ENCODE measurements around the gene P2RX3.

The P2RX3 gene

DNA sequence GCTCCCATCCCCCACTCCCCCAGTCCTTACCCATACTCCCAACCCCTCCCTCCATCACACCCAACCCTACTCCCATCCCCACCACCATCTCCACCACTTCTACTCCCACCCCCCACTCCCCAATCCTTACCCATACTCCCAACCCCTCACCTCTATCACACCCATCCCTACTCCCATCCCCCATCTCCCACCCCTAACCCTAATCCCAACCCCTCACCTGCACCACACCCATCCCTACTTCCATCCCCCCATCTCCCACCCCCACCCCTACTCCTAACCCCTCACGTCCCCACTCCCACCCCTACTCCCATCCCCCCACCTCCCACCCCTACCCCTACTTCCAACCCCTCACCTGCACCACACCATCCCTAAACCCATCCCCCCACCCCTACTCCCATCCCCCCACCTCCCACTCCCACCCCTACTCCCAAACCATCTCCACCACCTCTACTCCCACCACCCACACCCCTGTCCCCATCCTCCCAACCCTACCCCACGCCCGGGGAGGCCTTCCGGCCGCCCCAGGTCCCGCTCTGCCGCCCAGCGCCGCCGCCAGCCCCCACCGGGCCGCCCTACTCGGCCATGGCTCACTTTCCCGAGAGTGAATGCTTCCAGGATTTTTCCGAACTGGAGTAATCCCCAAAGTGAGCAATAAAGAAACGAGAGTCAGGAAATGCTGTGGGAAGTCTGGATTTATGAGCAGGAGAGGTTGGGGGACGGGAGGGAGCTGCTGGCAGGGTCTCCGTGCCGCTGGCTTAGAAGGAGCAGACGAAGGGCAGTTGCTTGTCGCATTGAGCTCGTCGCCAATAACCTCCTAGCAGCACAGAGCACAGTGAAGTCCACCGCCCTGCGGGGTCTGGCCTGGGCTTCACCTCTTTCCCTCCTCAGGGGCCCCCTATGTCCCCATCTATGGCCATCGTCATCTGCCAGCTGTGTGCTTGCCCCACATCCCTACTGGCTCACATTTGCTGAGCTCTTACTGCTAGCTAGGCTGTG lies 38.2 kb downstream of the P2RX3 start:
- Histone ChIP-seq H3K9ac (ENCODE audit: low read length in 5 of 5) (no peak overlapping the region), H3K27me3 (ENCODE audit: control insufficient read depth in 5 of 5, insufficient read depth in 4 of 5, low read length in 5 of 5) (peaks cover 0 to 13% (median 6%) of the 10 kb centered on the region in 5 donors), H3K9me3 (ENCODE audit: control insufficient read depth in 5 of 5, low read length in 5 of 5) (no peaks in the 10 kb centered on the region), H3K36me3 (ENCODE audit: control insufficient read depth in 5 of 5, insufficient read depth in 5 of 5, low read length in 5 of 5) (no peaks in the 10 kb centered on the region), H3K4me1 (ENCODE audit: control insufficient read depth in 5 of 5, insufficient read depth in 5 of 5, low read length in 5 of 5) (peaks cover 0 to 23% (median 5%) of the 10 kb centered on the region in 5 donors), H3K4me3 (ENCODE audit: low read depth in 1 of 5, low read length in 5 of 5) (no peak overlapping the region), H3K27ac (ENCODE audit: low read depth, low read length) (no peak overlapping the region)

DNA sequence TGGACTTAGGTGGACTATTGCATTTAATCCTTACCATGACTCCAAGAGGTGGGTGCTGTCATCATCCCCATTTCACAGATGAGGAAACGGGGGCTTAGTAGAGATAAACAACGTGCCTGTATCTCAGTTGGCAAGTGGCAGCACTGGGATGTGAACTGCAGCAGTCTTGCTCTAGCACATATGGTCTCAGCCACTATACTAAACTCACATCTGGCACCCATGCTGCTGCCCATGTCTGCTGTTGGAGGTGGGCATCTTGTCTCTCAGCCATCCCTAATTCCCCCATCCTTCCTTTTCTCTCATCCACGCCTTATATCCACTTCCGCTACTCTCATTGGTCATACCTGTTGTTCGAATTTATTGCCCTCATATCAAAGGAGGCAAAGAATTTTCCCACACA lies 39.0 kb downstream of the P2RX3 start:
- Histone ChIP-seq H3K27ac (ENCODE audit: low read depth, low read length) (no peak overlapping the region), H3K36me3 (ENCODE audit: control insufficient read depth in 5 of 5, insufficient read depth in 5 of 5, low read length in 5 of 5) (no peaks in the 10 kb centered on the region), H3K9me3 (ENCODE audit: control insufficient read depth in 5 of 5, low read length in 5 of 5) (no peaks in the 10 kb centered on the region), H3K27me3 (ENCODE audit: control insufficient read depth in 5 of 5, insufficient read depth in 4 of 5, low read length in 5 of 5) (peaks cover 0 to 13% (median 6%) of the 10 kb centered on the region in 5 donors), H3K4me3 (ENCODE audit: low read depth in 1 of 5, low read length in 5 of 5) (no peak overlapping the region), H3K9ac (ENCODE audit: low read length in 5 of 5) (no peak overlapping the region), H3K4me1 (ENCODE audit: control insufficient read depth in 5 of 5, insufficient read depth in 5 of 5, low read length in 5 of 5) (peaks cover 0 to 23% (median 5%) of the 10 kb centered on the region in 5 donors)

DNA sequence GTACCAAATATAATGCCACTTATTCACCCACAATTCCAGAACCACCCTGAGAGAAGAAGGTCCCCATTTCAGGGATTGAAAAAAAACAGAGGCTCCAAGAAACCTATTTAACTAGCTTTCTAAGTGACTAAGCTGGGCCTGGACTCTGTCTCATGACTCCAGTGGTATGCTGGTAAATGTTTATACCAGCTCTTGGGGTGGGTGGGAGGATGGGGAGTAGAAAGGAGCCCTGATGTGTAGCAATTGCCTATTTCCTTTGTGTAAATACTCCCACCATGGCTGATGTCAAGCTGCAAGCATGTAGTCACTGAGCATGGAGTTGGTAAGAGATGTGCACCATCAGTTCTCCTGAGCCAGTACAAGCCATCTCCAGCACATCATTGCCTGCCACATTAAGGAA lies 40.0 kb downstream of the P2RX3 start:
- Histone ChIP-seq H3K4me1 (ENCODE audit: control insufficient read depth in 5 of 5, insufficient read depth in 5 of 5, low read length in 5 of 5) (peaks cover 0 to 12% (median 0%) of the 10 kb centered on the region in 5 donors), H3K9me3 (ENCODE audit: control insufficient read depth in 5 of 5, low read length in 5 of 5) (no peaks in the 10 kb centered on the region), H3K36me3 (ENCODE audit: control insufficient read depth in 5 of 5, insufficient read depth in 5 of 5, low read length in 5 of 5) (no peaks in the 10 kb centered on the region), H3K4me3 (ENCODE audit: low read depth in 1 of 5, low read length in 5 of 5) (no peak overlapping the region), H3K27ac (ENCODE audit: low read depth, low read length) (no peak overlapping the region), H3K9ac (ENCODE audit: low read length in 5 of 5) (no peak overlapping the region), H3K27me3 (ENCODE audit: control insufficient read depth in 5 of 5, insufficient read depth in 4 of 5, low read length in 5 of 5) (peaks cover 0 to 13% (median 6%) of the 10 kb centered on the region in 5 donors)

DNA sequence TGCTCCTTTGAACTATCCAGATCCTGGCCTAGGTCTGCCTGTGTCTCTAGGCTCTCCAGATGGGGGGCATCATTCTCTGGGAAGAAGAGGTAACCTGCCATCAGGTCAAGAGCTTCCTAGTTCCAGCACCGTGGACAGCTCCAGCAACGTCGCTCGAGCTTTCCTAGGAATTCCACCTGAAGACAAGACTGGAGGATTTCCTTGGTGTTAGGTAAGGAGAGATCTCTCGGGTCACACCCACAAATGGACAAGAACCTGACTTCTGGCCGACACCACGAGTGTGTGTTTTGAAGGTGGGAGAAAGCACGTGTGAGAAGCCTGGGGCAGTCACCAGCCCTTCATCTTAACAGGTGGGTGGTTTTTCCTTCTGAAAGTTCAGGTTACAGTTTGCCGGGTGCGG lies 41.6 kb downstream of the P2RX3 start:
- Histone ChIP-seq H3K27ac (ENCODE audit: low read depth, low read length) (no peak overlapping the region), H3K27me3 (ENCODE audit: control insufficient read depth in 5 of 5, insufficient read depth in 4 of 5, low read length in 5 of 5) (peaks cover 0 to 13% (median 6%) of the 10 kb centered on the region in 5 donors), H3K36me3 (ENCODE audit: control insufficient read depth in 5 of 5, insufficient read depth in 5 of 5, low read length in 5 of 5) (no peaks in the 10 kb centered on the region), H3K9ac (ENCODE audit: low read length in 5 of 5) (no peak overlapping the region), H3K9me3 (ENCODE audit: control insufficient read depth in 5 of 5, low read length in 5 of 5) (no peaks in the 10 kb centered on the region), H3K4me3 (ENCODE audit: low read depth in 1 of 5, low read length in 5 of 5) (no peak overlapping the region), H3K4me1 (ENCODE audit: control insufficient read depth in 5 of 5, insufficient read depth in 5 of 5, low read length in 5 of 5) (peaks cover 0 to 9% (median 0%) of the 10 kb centered on the region in 5 donors)

DNA sequence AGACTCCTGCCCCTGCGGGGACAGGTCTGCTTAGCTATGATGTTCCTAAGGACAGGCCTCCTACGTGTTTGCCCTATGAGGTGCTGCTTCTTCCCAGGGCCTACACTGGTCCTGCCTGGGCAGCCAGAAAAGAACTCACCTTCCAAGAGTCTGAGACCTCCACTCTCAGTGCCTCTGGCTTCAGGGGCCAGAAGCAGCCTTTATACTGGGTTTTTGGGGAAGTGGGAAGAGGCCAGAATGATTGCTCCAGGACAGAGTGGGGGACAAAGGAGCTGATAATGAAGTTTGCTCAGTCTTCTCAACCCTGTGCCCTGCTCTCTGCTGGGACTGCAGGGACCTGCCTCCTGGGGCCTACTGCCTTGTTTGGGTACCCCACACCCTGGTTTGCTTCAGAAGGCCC lies 42.8 kb downstream of the P2RX3 start, which contains the start of gene PRG3:
PRG3 (minus strand) TSS at position 176 of the 400 bp plus-strand sequence. CDS start 442 bp downstream, outside the sequence.
- H3K9me3 ChIP-seq (ENCODE audit: control insufficient read depth in 5 of 5, low read length in 5 of 5): no peaks in the 10 kb centered on the region
- no peak within 1 kb of the TSS for H3K27ac ChIP-seq (ENCODE audit: low read depth, low read length)
- no peak within 1 kb of the TSS for H3K4me3 ChIP-seq (ENCODE audit: low read depth in 1 of 5, low read length in 5 of 5)
- no peak within 1 kb of the TSS for H3K9ac ChIP-seq (ENCODE audit: low read length in 5 of 5)
- peaks cover 0 to 13% (median 6%) of the 10 kb centered on the region in 5 donors for H3K27me3 ChIP-seq (ENCODE audit: control insufficient read depth in 5 of 5, insufficient read depth in 4 of 5, low read length in 5 of 5)
- H3K4me1 ChIP-seq (ENCODE audit: control insufficient read depth in 5 of 5, insufficient read depth in 5 of 5, low read length in 5 of 5): no peaks in the 10 kb centered on the region
- H3K36me3 ChIP-seq (ENCODE audit: control insufficient read depth in 5 of 5, insufficient read depth in 5 of 5, low read length in 5 of 5): no peaks in the 10 kb centered on the region

DNA sequence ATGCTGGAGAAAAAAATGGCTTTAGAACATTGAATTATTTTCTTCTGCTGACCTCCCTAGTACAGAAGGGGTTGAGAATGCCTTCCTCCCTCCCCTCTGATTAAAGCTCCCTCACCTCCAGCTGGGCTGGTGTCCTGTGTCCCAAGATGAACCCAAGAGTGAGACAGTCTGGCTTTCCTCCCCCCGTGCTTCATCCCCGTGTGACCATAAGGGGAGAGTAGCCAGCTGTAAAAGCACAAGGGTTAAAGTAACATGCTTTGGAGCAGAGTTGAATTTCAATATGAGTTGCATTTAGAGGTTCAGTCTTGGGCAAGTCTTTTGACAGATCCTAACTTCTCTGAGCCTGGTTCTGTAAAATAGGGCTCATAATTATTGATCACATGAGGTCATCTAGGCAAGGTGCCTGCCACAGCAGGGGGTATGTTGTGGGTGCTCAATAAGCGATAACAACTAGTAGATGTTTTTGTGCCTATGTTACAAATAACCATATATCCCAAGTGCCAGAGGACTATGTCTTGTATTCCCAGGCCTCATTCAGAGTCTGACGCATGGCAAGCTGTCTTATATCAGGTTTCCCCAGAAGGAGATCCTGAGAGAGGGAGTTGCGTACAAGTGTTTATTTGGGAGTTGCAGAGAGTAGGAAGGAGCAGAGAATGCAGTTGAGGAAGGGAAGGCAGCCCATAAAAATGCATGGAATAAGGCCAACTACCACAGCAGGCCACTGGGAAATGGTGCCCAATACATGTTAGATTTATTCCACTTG lies 48.2 kb downstream of the P2RX3 start:
- Histone ChIP-seq H3K4me1 (ENCODE audit: control insufficient read depth in 5 of 5, insufficient read depth in 5 of 5, low read length in 5 of 5) (peaks cover 0 to 3% (median 0%) of the 10 kb centered on the region in 5 donors), H3K36me3 (ENCODE audit: control insufficient read depth in 5 of 5, insufficient read depth in 5 of 5, low read length in 5 of 5) (no peaks in the 10 kb centered on the region), H3K4me3 (ENCODE audit: low read depth in 1 of 5, low read length in 5 of 5) (no peak overlapping the region), H3K9me3 (ENCODE audit: control insufficient read depth in 5 of 5, low read length in 5 of 5) (no peaks in the 10 kb centered on the region), H3K27ac (ENCODE audit: low read depth, low read length) (no peak overlapping the region), H3K27me3 (ENCODE audit: control insufficient read depth in 5 of 5, insufficient read depth in 4 of 5, low read length in 5 of 5) (no peaks in the 10 kb centered on the region), H3K9ac (ENCODE audit: low read length in 5 of 5) (no peak overlapping the region)

DNA sequence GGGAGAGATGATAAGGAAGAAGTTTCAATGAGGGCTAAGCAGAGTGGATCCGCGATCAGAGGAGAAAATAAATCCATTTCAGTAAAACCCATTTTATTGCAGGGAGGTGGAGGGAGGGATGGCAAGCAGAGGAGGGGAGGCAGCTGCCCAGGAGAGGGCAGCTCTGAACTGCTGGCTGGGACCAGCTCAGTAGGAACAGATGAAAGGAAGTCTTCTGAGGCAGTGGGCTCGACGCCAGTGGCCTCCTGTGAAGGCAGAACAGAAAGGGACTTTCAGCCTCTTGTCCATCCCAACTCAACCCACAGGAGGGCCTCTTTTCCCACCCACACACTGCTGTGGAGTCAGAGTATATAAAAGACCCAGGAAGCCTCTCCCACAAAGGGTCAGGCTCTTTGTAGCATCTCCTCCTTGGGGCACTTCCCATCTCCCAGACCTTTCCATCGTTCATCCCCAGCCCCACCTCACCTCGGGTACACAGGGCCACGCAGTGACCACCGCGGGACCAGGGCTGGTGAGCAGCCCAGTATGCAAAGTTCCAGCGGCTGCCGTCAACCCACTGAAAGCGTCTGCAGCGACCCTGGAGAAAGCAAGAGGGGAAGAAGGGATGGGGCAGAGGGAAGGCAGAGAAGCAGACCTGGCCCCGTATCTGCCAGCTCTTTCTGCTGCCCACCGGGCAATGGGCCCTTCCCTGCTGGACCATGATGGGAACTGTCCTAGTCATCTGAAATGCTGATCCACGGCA lies 49.3 kb downstream of the P2RX3 start:
- no peak overlapping the region for H3K27ac ChIP-seq (ENCODE audit: low read depth, low read length)
- H3K4me3 ChIP-seq (ENCODE audit: low read depth in 1 of 5, low read length in 5 of 5): no peak overlapping the region
- no peaks in the 10 kb centered on the region for H3K9me3 ChIP-seq (ENCODE audit: control insufficient read depth in 5 of 5, low read length in 5 of 5)
- no peak overlapping the region for H3K9ac ChIP-seq (ENCODE audit: low read length in 5 of 5)
- H3K27me3 ChIP-seq (ENCODE audit: control insufficient read depth in 5 of 5, insufficient read depth in 4 of 5, low read length in 5 of 5): no peaks in the 10 kb centered on the region
- H3K4me1 ChIP-seq (ENCODE audit: control insufficient read depth in 5 of 5, insufficient read depth in 5 of 5, low read length in 5 of 5): peaks cover 0 to 3% (median 0%) of the 10 kb centered on the region in 5 donors
- H3K36me3 ChIP-seq (ENCODE audit: control insufficient read depth in 5 of 5, insufficient read depth in 5 of 5, low read length in 5 of 5): no peaks in the 10 kb centered on the region

DNA sequence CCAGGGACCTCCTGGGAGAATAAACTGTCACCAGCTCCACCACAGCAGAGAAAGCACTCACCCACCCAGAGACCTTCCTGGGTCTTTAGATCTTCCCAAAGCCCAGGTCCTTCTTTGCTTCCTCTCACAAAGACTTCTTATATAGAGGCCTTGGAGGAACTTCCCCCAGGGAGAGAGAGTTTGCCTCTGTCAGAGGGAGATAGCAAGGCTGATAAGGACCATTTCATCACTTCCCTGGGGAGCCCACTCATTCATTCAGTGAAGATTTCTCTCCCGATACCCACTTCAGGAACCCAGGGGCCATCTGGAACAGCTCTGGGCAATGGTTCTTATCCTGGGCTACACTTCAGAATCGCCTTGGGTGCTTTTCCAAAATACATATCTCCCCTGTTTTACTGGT lies 52.4 kb downstream of the P2RX3 start, which contains the start of gene PRG2:
PRG2 (minus strand) TSS at position 116 of the 400 bp plus-strand sequence. CDS start 706 bp downstream, outside the sequence.
- Histone ChIP-seq H3K27me3 (ENCODE audit: control insufficient read depth in 5 of 5, insufficient read depth in 4 of 5, low read length in 5 of 5) (no peaks in the 10 kb centered on the region), H3K4me1 (ENCODE audit: control insufficient read depth in 5 of 5, insufficient read depth in 5 of 5, low read length in 5 of 5) (peaks cover 0 to 3% (median 0%) of the 10 kb centered on the region in 5 donors), H3K4me3 (ENCODE audit: low read depth in 1 of 5, low read length in 5 of 5) (no peak within 1 kb of the TSS), H3K9me3 (ENCODE audit: control insufficient read depth in 5 of 5, low read length in 5 of 5) (no peaks in the 10 kb centered on the region), H3K36me3 (ENCODE audit: control insufficient read depth in 5 of 5, insufficient read depth in 5 of 5, low read length in 5 of 5) (no peaks in the 10 kb centered on the region), H3K9ac (ENCODE audit: low read length in 5 of 5) (no peak within 1 kb of the TSS), H3K27ac (ENCODE audit: low read depth, low read length) (no peak within 1 kb of the TSS)

DNA sequence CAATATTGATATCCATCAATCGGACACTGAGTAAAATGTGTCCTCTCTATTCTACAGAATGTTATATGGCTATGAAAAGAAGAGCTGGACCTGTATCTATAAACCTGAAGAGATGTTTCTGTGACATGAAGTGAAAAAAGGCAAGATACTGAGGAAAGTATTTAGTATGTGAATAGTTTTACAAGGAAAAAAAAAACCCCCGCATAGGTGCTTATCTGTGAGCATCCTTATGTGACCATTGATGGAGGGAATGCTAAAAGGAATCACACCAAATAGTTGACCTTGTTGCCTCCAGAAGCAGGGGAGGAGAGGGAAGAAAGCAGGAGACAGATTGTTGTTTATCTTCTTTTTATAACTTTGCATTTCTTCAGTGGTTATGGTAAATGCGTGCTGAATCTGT lies 53.0 kb downstream of the P2RX3 start:
- H3K27ac ChIP-seq (ENCODE audit: low read depth, low read length): no peak overlapping the region

More for the DNA sequence above, 53.0 kb downstream of the P2RX3 start:
- Histone ChIP-seq H3K4me1 (ENCODE audit: control insufficient read depth in 5 of 5, insufficient read depth in 5 of 5, low read length in 5 of 5) (peaks cover 0 to 3% (median 0%) of the 10 kb centered on the region in 5 donors), H3K36me3 (ENCODE audit: control insufficient read depth in 5 of 5, insufficient read depth in 5 of 5, low read length in 5 of 5) (no peaks in the 10 kb centered on the region), H3K4me3 (ENCODE audit: low read depth in 1 of 5, low read length in 5 of 5) (no peak overlapping the region), H3K9ac (ENCODE audit: low read length in 5 of 5) (no peak overlapping the region), H3K9me3 (ENCODE audit: control insufficient read depth in 5 of 5, low read length in 5 of 5) (no peaks in the 10 kb centered on the region), H3K27me3 (ENCODE audit: control insufficient read depth in 5 of 5, insufficient read depth in 4 of 5, low read length in 5 of 5) (no peaks in the 10 kb centered on the region)

Measured in subcutaneous abdominal adipose tissue (tissue), 5 donors.